Anterior cingulate cortex (tissue), 58 donors: ENCODE results near the gene KRT222.
A peak's percentile ranks its signal among the peaks of the same experiment; 100 is the strongest.

ENCODE experiments used
- DNase-seq, 58 donors: peaks; one replicate each; lab custom pipeline; 2025; lab: John Stamatoyannopoulos, UW

The KRT222 gene

DNA sequence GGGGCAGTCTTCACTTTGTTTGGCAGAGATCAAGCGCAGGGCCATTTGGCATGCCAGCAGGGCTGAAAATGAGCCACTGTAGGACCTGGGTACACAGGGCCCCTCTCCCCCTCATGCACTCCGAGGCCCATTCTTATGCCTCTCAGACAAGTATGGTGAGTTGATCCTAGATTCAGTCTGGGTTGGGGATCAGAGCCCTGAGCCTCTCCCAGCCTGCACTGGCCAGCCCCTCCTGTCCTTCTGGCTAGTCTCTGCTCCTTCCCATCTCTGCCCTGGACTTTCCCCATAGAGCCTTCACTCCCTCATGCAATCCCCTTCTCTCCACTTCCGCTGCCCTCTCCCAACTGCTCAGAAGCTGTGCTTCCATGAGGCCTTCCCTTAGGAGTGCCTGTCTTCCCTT, 48.4 kb downstream of the KRT222 start:
- DNase-seq, result no peak

DNA sequence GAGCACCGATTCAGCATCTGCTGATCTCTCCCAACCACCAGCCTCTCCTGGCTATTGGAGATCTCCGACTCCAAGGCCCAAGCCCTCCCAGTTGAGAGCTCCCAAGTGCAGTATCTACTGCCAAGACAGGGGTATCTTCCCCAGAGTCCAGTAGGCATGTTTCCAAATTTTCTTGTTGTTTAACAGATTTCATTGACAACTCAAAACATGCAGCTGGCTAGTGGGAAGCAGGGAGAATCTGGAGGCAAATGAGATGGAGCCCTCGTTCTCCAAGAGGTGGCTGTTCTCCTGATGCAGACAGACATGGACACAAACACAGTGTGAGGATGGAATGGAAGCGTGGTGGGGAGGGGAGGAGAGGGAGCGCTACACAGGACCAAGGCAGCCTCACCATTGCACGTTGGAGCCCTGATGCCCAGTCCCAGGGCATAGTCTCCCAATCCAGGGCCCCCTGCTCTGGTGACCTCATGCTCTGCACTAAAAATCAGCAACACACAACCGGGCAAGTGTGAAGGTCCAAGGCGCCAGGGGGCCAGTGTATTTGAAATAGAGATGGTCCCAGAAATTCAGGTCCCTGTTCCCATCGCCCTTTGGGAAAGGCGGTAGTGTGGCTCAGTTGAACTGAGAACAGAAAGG, 49.0 kb downstream of the KRT222 start:
- peak in 2 of 58 donors; percentile 17 to 25 for DNase-seq

DNA sequence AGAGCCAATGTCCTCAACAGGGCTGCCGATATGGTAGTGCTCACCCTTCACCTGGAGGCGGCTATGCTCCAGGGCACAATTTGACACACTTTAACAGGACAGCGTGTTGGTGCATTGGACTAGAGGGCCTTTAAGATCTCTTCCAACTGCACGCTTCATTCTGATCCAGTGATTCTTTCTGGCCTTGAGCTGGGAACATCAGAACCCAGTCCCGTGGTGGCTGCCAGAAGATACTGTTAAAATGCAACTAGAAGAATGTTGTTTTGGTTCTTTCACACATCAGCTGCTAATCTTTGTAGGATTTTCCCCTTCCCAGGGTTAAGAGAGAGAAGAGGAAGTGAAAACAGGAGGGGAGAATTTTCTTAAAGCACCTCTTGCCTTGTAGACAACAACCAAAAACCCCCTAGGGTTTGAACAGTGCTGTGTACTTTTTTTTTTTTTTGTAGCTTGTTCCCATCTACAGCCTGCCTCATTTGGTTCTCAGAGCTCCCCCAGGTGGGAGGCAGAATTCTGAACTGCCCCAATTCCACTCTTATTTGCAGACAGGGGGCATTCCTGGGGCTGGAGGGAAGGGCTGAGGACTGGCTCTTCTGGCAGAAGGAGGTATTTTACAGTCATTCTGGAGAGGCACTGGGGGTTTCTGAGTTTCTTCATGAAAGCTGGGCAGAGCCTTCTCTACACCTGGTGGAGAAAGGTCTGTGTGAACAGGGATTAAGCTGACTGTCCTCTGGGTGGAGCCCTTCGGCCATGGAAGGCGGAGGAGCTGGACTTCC, 49.7 kb downstream of the KRT222 start:
- peak in 8 of 58 donors; percentile 6 to 30 (median 10) for DNase-seq

DNA sequence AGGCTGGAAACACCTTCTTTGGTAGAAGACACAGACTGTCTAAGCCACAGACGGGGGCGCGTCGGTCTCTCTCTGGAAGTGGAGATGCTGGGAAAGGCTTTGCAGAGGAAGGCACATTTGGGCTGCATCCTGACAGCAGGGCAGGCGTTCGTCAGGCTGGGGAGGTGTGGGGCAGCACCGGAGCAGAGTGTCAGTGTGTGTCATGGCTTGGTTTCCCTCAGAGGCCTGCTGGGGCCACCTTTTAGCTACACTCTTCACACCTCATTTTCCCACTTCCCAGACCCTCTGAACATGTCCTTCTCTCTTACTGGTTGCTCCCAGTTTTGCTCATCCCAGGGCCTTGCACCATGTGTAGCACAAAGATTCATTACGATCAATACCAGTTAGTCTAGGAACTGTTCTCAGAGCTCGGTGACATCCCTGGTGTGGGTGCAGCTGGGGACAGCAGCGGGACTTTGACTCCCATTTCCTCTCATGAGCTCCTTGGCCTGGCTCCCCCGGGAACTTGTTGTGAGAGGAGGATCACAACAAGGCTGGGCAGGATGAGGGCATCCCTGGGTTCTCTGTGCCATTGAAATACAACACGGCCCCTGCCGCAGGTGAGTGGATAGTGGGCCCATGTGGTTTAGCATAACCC, 50.4 kb downstream of the KRT222 start:
- no peak for DNase-seq

DNA sequence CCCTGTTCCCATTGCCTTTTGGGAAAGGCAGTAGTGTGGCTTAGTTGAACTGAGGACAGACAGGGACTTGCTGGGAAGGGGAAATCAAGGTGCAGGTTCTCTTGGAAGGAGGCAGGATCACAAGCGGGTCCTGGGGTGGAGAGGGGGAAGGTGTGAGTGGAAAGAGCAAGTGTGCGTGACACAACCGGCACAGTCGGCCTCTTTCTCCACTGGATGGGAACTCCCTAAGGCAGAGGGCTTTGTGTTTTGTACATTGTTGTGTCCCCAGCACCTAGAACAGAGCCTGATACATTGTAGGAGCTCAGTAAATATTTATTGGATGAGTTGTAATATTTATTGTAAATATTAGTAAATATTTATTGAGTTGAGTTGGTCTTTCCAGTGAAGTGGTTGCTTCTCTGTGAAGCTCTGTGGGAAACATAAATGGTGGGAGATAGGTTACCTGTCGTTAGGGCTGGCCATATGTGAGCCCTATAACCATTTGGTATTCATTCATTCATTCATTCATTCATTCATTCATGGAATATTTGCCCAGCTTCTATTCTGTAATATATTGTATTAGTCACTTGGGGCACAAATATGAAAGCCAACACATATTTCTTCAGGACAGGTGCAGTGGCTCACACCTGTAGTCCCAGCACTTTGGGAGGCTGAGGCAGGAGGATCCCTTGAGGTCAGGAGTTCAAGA, 51.4 kb downstream of the KRT222 start:
- DNase-seq, result no peak

DNA sequence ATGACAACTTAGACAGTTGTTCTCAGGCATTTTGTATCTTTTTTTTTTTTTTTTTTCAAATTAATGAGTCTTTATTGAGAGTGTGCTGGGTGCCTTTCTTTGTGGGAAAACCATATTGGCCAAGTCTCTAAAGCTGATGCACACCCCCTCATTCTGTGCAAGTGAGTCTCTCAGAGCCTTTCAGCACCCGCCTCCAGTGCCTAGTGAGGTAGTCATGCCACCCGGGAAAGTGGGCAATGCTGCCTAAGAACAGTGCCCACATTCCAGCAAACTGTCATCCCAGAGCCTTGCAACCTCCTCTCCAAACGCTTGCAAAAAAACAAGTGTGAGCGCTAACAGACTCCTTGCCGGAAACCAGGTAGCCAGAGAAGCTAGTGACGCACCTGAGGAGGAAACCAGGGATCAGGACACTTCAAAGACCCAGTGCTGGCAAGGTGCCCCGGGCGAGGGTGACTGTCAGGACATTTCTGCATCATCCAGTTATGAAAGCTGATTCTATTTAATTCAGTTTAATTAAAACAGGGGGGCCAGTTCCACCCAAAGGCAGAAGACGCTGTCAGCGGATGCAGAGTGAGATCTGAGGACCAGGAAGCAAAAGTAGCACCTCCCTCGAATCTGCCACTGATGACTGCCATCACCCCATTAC, 52.3 kb downstream of the KRT222 start:
- peak in 43 of 58 donors; percentile 4 to 79 (median 43) for DNase-seq

DNA sequence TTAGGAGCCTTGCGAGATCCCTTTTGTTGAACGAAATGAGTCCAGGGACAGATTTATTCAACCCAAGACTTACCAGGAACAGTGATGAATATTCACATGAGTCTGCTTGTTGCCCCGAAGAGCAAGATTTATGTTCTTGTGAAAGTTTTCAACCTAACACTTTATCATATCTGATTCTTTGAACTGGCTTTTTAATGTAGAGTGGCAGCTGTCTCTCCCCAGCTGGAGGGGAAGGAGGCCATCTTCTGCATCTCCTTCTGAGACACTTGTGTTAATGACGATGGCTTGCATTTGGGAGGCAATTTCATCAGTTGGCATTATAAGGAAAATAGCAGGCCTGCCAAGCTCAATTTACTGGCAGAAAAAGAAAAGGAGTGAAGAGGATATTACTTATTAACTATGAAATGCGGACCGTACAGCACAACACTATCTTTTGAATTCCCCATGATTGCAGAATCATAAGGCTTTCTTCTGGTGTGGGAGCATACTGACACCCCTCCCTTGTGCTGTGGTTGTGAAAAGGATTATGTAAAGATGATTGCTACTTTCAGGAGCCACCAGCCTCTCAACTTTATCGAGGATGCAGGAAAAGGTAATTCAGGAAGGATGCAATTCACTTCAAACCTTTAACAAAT, 53.0 kb downstream of the KRT222 start:
- DNase-seq, result peak in 3 of 58 donors; percentile 8 to 54 (median 21)

DNA sequence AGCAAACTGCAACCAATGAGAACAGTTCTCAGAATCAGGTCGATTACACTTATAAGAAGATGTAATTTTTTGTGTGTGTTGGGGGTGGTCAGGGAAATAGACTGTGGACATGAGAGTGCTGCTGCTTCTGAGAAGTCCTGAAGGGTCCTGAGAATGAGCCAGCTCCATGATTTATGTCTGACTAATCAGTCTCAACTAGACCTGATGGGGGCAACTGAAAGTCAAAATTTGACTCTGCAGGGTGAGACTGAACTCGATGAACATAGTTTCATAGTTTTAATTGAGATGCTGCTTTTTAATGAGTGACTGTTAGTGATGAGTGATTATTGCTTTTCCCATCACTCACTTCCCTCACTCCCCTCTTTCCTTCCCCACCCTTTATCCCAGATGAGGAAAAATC, 54.6 kb downstream of the KRT222 start:
- no peak for DNase-seq

DNA sequence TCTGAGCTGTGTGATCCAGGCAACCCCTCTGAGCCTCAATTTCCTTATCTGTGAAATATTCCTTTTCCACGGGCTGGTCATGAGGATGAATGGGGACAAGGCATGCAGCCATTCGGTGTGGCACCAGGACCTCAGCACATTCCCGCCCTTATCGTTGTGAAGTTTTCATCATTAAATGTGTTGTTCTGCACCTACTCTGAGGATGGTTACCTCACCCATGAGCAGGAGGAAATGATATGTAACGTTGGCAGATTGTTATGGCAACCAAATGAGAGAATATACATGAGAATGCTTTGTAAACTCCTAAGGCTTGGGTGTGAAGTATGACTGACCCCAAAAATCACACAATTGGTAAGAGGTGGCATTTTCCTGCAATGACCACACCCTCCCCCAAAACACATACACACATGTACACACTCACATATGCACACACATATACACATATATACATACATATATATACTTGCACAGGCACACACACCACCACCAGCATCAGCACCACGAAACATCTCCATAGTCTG, 56.9 kb downstream of the KRT222 start:
- DNase-seq, result no peak

DNA sequence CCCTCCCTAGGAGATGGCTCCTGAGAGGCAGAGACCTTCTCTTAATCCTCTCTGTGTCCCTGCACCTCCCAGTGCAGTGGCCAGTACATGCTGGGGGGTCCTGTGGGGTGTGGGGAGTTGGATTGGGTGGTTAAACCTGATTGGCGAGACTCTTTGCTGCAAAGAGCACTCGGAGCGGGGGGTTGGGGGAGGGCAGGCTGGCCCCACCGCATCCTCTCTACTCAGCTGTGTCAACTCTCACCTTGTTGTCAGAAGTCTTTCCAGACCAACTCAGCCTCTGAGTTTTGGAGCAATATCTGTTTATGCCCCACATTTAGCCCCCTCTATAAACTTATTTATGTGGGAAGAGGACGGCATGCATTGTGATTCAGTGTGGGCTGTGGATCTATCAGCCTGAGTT, 57.3 kb downstream of the KRT222 start:
- no peak for DNase-seq

DNA sequence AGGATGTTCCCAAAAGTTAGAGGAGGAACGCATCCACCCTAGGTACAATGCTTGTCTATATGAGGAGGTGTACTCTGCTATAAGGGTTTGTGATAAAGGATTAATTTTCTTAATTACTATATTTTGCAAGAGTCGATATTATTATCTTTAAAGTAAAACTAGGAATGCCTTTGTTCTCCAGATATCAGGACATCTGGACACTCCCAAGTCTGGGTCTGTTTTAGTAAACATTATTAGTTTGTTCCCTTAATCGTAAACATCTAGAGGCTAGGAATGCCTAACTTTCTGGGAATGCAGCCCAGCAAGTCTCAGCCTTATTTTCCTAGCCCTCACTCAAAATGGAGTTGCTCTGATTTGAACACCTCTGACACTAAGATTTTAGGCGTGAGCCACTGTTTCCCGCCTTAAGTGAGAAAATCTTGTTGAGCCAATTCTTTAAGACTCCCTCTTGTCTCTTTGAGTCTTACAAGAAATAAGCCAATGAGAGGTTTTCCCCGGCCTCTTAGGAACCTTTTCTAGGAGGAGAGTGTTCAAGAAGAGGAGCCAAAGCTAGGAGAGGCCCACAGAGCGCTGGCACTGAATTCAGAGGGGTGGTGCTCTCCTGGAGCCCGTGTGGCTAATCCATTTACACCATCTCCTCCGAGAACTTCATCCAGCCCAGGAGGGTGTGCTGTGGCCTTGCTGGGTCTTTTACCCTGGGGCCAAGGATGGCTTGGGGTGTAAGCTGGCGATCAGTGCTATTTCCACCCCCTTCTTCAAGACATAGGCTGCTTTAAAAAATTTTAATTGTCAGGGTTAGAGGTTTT, 58.2 kb downstream of the KRT222 start:
- no peak for DNase-seq

DNA sequence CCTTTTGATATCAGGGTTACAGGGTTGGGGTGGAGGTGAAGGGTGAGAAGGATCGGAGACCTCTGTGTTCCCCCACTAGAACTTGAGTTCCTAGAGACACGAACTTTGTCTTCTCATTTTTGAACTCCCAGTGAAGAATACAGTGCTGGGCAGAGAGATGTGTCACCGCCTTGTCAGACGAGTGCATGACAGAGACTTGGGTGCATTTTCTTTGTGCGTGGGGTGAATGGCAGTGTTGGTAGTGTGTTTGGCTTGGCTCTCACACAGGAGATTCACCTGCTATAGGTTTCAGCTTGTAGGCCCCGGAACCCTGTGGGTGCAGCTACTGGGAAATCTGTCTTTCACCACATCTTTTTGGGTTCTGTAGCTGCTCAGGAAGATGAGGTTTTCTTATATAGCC, 59.7 kb downstream of the KRT222 start:
- no peak for DNase-seq
